GM18507 (cell line): Measurements from ENCODE around the gene CCDC159.
"Not testable (repeated sequence)": the region's sequence is repeated elsewhere in the genome, so short reads cannot be mapped to it uniquely, and the experiment has no call there.

Experiments
- DNase-seq: peaks from one replicate; pipeline ENCODE4 v3.0.0; 2011; ENCODE audit warnings: low read depth; ENCODE audit not compliant: insufficient read length; ENCODE audit errors: extremely low spot score
- FAIRE-seq: peaks from 2 replicates; lab custom pipeline; 2011; peaks lifted over from hg19 to GRCh38; lab: Jason Lieb, UNC

Gene CCDC159

GRCh38 chr19:11335449-11336146, 10.7 kb upstream of the CCDC159 start:
- FAIRE-seq (no peak), DNase-seq (no peak)

GRCh38 chr19:11337080-11337479, 9.2 kb upstream of the CCDC159 start:
- FAIRE-seq (no peak), DNase-seq (no peak)

- no peak for FAIRE-seq
- DNase-seq, result no peak
Observed at GRCh38 chr19:11338121-11338520, 8.2 kb upstream of the CCDC159 start.

- DNase-seq, result no peak
- no peak for FAIRE-seq
Observed at GRCh38 chr19:11338569-11339253, 7.6 kb upstream of the CCDC159 start.

GRCh38 chr19:11339254-11340098, 6.8 kb upstream of the CCDC159 start, which contains the start of gene RAB3D:
Gene RAB3D (minus strand): TSS chr19:11339657. CDS start chr19:11337399, 2,258 bp downstream.
- DNase-seq (peak; percentile 85), FAIRE-seq (peak; percentile 86)

GRCh38 chr19:11340099-11340467, 6.2 kb upstream of the CCDC159 start:
- not testable (repeated sequence) for FAIRE-seq

GRCh38 chr19:11342429-11342828, 3.9 kb upstream of the CCDC159 start:
- DNase-seq (no peak), FAIRE-seq (no peak)

More at GRCh38 chr19:11340099-11340467, 6.2 kb upstream of the CCDC159 start:
- DNase-seq, result not testable (repeated sequence)

- DNase-seq, result no peak
- no peak for FAIRE-seq
Observed at GRCh38 chr19:11345122-11345803, 1.1 kb upstream of the CCDC159 start.

- FAIRE-seq, result no peak
Observed at GRCh38 chr19:11347546-11348039, 1.3 kb downstream of the CCDC159 start.

GRCh38 chr19:11349171-11349570, 2.9 kb downstream of the CCDC159 start:
- no peak for FAIRE-seq
- DNase-seq, result no peak

More at GRCh38 chr19:11347546-11348039, 1.3 kb downstream of the CCDC159 start:
- no peak for DNase-seq

GRCh38 chr19:11354102-11354501, 7.8 kb downstream of the CCDC159 start:
- not testable (repeated sequence) for FAIRE-seq, DNase-seq

GRCh38 chr19:11355160-11356073, 9.1 kb downstream of the CCDC159 start, which contains the start of gene PLPPR2:
Gene PLPPR2 (plus strand): TSS chr19:11355432. CDS start chr19:11357674, 2,242 bp downstream.
- peak; percentile 80 for DNase-seq
- peak; percentile 66 for FAIRE-seq

GRCh38 chr19:11356074-11356397, 9.7 kb downstream of the CCDC159 start:
- no peak for FAIRE-seq

GRCh38 chr19:11356676-11357550, 10.6 kb downstream of the CCDC159 start:
- DNase-seq, result no peak
- FAIRE-seq, result no peak

More at GRCh38 chr19:11356074-11356397, 9.7 kb downstream of the CCDC159 start:
- DNase-seq, result no peak

GRCh38 chr19:11359421-11359820, 13.1 kb downstream of the CCDC159 start:
- DNase-seq, result no peak
- no peak for FAIRE-seq

GRCh38 chr19:11361037-11361770, 14.9 kb downstream of the CCDC159 start:
- FAIRE-seq (no peak), DNase-seq (no peak)
